Activated CD4-positive, alpha-beta T cell treated with anti-CD3 and anti-CD28 coated beads for 48 hours (primary cell): ENCODE results near the gene ATP5F1A.
"Not testable (repeated sequence)": the region's sequence is repeated elsewhere in the genome, so short reads cannot be mapped to it uniquely, and the experiment has no call there.

Source experiments
- DNase-seq: peaks from one replicate; pipeline ENCODE4 v3.0.0-alpha.2; 2020

Gene ATP5F1A

GRCh38 chr18:46072959-46073358 lies 25.1 kb downstream of the ATP5F1A start:
- no peak for DNase-seq

GRCh38 chr18:46072376-46072867 lies 25.7 kb downstream of the ATP5F1A start:
- DNase-seq, result no peak

- peak; percentile 82 for DNase-seq
Observed at GRCh38 chr18:46071653-46072375, 26.3 kb downstream of the ATP5F1A start, which contains the start of gene PSTPIP2. Gene PSTPIP2 (minus strand): TSS chr18:46072260. CDS start chr18:46072188, 72 bp downstream.

GRCh38 chr18:46070815-46071652 lies 27.1 kb downstream of the ATP5F1A start:
- DNase-seq, result peak; percentile 28

GRCh38 chr18:46070232-46070631 lies 27.9 kb downstream of the ATP5F1A start:
- DNase-seq, result no peak

- DNase-seq, result no peak
Observed at GRCh38 chr18:46069524-46069923, 28.6 kb downstream of the ATP5F1A start.

GRCh38 chr18:46068763-46069162 lies 29.3 kb downstream of the ATP5F1A start:
- no peak for DNase-seq

- no peak for DNase-seq
Observed at GRCh38 chr18:46067438-46068007, 30.6 kb downstream of the ATP5F1A start.

GRCh38 chr18:46062781-46063180 lies 35.3 kb downstream of the ATP5F1A start:
- no peak for DNase-seq

GRCh38 chr18:46061796-46062195 lies 36.3 kb downstream of the ATP5F1A start:
- DNase-seq, result no peak

GRCh38 chr18:46061387-46061786 lies 36.7 kb downstream of the ATP5F1A start:
- DNase-seq, result no peak

GRCh38 chr18:46060359-46060841 lies 37.7 kb downstream of the ATP5F1A start:
- no peak for DNase-seq

- no peak for DNase-seq
Observed at GRCh38 chr18:46055838-46056230, 42.3 kb downstream of the ATP5F1A start.

GRCh38 chr18:46054956-46055837 lies 42.9 kb downstream of the ATP5F1A start:
- DNase-seq, result peak; percentile 12

- no peak for DNase-seq
Observed at GRCh38 chr18:46053368-46054095, 44.6 kb downstream of the ATP5F1A start.

GRCh38 chr18:46051731-46052461 lies 46.2 kb downstream of the ATP5F1A start:
- DNase-seq, result no peak

GRCh38 chr18:46050268-46050667 lies 47.8 kb downstream of the ATP5F1A start:
- DNase-seq, result no peak

- DNase-seq, result no peak
Observed at GRCh38 chr18:46048641-46049040, 49.5 kb downstream of the ATP5F1A start.

GRCh38 chr18:46047369-46047768 lies 50.7 kb downstream of the ATP5F1A start:
- not testable (repeated sequence) for DNase-seq

- DNase-seq, result no peak
Observed at GRCh38 chr18:46046688-46047087, 51.4 kb downstream of the ATP5F1A start.

- peak; percentile 27 for DNase-seq
Observed at GRCh38 chr18:46046126-46046525, 52.0 kb downstream of the ATP5F1A start.
